ENCODE data around the gene MYOZ1.
"Not testable (repeated sequence)": the region's sequence is repeated elsewhere in the genome, so short reads cannot be mapped to it uniquely, and the experiment has no call there.

Gene MYOZ1

DNA sequence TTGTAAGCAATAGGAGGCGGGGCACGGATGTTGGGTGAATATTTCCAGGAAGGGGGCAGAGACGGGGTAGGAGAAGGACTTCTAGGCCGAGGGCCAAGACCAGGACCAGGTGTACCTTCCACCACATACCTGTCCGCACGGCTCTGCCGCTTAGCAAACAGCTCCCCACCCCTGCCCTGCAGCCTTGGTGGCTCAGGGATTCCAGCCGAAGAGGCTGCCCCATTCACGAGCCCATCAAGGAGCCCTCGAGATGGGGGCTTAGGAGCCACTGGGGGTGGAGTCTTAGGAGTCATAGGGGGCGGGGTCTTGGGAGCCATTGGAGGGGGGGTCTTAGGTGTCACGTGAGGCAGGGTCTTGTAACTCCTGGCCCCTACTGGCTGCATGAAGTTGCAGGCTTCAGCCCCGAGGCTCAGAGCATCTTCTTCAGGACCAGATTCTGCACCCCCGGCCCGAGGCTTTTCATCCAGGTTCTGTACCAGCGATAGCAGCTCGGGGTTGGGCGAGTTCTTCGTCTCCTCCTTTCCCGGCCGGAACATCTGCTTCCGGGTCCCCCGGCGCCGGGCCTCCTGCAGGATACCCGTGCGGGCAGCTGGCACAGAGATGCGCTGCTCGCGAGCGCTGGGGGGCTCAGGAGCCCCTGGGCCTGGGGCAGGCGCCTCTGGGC lies 6.1 kb upstream of the MYOZ1 start:
- DNase-seq: no peak

DNA sequence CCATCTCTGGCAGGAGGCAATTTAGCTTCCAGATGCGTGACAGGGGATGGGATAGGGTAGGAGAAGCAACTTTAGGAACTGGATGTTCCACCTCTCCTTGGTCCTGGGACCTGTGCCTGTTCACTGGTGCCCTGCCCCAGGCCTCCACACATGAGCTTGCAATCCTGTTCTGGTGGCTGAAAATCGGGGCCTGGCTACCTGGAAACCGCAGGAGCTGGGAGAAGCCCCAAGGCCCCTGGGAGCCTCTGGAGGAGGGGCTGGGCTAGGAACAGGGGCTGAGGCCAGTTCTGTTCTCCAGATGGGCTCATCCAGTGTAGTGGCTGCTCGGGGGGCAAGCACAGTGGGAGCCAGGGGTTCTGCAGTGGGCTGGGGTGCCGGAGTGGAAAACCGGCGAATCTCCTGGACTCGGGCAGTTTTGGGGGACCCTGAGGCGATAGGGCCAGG lies 5.3 kb upstream of the MYOZ1 start:
- DNase-seq: no peak

DNA sequence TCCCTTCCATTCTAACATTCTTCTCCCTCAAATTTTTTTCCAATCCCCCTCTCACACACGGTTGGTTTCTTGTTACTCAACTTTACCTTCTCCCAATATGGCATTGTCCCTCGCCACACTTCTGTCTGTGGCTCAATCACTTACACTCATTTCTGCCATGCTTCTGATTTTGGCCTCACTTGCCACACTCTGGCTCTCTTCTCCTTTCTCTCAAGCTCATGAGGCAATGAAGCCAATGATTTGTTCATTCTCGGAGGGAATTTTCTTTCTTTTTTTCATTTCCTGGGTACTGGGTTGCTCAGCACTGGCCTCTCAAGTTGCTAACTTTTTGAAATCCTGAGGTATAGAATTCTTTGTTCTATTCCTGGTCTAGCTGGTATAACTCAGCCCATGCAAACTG lies 4.0 kb upstream of the MYOZ1 start:
- DNase-seq: no peak

DNA sequence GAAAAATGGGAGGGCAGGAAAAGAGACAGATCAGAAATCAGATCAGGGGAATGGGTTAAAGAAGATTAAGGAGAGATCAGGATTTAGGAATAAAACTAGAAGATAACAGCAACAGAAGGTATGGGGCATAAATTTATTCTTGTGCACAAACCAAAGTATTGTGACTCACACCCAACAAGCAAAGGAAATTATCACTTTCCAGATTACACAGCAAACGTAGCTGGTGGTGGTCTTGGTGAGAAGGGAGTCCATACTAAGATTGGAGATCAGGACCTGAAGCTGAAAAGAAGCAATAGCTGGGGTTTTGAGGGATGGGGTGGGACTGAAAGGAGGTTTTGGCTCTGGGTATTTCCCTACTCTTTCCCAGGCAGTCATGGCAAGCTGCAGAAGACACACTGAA lies 3.5 kb upstream of the MYOZ1 start:
- no peak for DNase-seq

DNA sequence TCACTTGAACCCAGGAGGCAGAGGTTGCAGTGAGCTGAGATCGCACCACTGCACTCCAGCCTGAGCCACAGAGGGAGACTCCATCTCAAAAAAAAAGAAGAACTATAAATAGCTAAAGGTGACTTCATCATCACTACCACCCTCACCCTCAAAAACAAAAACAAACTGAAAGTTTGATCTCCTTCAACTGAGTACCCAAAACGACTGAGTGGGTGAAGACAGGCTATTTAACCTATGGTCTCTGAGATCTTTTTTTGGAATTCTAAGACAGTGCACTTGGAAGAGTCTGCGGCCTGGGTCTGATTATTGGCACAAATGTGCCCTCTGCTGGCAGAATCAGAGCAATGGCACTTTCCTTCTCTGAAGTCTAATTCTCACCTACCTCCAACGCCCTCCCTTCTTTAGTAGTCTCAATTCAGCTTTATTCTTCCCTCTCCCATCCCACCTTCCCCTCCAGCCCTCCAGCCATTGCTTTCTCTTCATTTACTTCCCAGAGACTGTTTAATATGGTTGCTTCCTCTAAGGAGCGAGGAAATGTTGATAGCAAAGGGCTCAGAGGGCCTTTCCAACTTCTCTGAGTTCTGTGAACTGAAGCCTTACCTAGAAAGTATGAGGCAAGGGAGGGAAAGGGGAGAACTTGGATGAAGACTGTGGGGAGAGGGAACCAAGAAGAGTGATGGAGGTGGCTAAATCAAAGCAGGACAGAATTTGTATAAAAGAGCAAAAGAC lies 2.9 kb upstream of the MYOZ1 start:
- DNase-seq: peak; percentile 68 to 72

GRCh38 chr10:73643362-73643761 lies 2.1 kb upstream of the MYOZ1 start:
- DNase-seq: no peak

GRCh38 chr10:73639286-73639685 lies 2.0 kb downstream of the MYOZ1 start:
- DNase-seq: no peak

- DNase-seq: no peak
These were observed 5.5 kb downstream of the MYOZ1 start for GRCh38 chr10:73635781-73636180.

GRCh38 chr10:73634421-73634820 lies 6.9 kb downstream of the MYOZ1 start:
- DNase-seq: no peak

DNA sequence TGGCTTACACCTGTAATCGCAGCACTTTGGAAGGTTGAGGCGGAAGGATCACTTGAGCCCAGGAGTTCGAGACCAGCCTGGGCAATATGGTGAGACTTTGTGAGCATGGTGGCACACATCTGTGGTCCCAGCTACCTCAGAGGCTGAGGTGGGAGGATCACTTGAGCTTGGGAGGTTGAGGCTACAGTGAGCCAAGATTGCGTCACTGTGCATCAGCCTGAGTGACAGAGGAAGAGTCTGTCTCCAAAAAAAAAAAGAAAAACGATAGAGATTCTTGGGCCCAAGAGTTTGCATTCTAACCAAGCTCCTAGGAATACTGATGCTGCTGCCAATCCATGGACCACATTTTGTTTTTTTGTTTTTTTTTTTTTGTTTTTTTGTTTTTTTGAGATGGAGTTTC lies 12.1 kb downstream of the MYOZ1 start:
- DNase-seq: no peak

- DNase-seq: no peak
These were observed 12.9 kb downstream of the MYOZ1 start for GRCh38 chr10:73628405-73628804.

GRCh38 chr10:73627300-73627699 lies 14.0 kb downstream of the MYOZ1 start:
- DNase-seq: no peak

GRCh38 chr10:73625884-73626752 lies 15.2 kb downstream of the MYOZ1 start:
- DNase-seq: peak; percentile 96 to 97

DNA sequence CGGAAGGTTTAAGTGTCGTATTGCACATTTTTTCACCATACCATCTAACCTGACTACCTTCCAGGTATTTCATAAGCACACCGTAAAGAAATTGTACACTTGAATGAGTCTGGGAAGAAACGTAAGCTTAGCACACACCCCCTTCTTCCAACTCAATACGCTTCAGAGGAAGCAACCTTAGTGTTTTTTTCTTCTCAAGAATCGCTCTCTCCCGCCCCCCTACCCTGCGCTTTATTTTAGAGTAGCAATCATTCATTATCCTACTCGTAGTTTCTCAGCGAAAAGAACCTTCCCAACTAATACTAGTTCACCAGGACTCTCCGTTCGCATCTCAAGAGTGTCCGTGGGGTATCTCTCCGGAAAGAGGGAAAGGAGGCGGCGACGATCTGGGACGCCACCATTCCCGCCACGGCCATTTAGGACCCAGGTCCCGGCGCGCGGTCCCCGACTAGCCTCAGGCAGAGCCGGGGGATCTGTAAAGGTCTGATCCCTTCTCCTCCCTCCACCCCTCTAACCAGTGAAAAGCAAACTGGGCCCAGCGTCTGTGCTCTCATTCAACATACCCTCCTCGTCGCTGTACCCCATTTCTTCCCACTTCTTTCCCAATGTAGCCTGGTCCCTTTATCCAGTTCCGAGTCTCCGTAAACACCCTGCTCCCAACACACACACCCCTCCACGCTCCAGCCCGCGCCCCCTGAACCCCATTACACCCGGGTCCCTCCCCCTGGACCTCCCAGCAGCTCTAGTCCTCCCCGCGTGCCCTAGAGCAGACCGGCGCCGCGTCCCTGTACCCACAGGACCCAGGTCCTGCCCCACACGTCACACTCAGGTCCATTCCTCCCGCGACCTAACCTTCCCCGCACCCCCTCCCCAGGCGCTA lies 16.0 kb downstream of the MYOZ1 start:
- peak; percentile 18 to 26 for DNase-seq

GRCh38 chr10:73623056-73623455 lies 18.2 kb downstream of the MYOZ1 start:
- DNase-seq: no peak

- DNase-seq: not testable (repeated sequence)
These were observed 20.3 kb downstream of the MYOZ1 start for GRCh38 chr10:73620974-73621373.

GRCh38 chr10:73617143-73617542 lies 24.1 kb downstream of the MYOZ1 start:
- not testable (repeated sequence) for DNase-seq

DNA sequence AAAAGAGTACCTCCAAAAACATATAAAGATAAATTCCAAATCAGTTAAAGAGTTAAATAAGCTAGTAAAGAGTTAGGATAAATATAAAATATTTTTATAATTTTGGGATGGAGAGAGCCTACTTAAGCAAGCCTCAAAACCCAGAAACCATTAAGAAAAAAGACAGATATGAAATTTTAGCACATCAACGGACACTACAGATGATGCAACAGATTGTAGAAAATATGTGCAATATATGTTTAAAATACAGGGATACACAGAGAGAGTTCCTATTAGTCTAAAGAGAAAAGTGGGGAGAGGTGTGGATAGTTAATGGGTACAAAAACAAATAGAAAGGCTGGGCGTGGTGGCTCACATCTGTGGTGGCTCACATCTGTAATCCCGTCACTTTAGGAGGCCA lies 26.6 kb downstream of the MYOZ1 start:
- DNase-seq: no peak

DNA sequence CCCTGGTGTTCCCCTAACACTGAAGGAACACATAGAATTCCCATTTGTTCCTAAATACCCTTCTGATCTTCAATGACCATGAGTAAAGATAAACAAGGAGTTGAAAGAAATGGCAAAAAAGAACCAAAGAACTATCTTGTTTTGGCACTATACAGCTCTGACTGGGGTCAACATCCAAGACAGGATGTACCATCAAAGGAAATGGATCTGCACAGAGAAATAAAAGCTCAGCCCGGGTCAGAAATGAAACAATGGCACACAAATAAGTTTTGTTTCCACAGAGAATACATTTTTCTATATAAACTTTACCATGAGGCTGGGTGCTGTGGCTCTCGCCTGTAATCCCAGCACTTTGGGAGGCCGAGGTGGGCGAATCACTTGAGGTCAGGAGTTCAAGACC lies 32.2 kb downstream of the MYOZ1 start:
- DNase-seq: no peak

DNA sequence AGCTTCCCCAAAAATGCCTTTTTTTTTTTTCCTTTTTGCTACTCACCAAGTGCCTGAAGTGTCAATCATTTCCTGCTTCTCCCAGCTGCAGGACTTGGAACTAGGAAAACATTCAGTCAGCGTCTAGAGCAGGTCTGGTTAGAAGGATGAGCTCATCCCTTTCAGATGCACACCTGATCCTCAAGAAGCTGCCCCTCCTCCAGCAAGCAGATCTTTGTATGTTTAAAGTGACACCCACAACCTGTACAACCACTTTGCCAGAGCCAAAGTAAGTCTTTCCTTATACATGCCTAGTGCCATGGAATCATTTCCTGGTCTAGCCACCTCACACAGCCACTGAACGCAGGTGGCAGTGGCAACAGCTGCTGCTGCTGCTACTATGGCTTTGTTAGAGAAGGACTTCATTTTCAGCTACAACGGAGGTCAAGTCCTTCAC lies 39.8 kb downstream of the MYOZ1 start:
- no peak for DNase-seq

DNA sequence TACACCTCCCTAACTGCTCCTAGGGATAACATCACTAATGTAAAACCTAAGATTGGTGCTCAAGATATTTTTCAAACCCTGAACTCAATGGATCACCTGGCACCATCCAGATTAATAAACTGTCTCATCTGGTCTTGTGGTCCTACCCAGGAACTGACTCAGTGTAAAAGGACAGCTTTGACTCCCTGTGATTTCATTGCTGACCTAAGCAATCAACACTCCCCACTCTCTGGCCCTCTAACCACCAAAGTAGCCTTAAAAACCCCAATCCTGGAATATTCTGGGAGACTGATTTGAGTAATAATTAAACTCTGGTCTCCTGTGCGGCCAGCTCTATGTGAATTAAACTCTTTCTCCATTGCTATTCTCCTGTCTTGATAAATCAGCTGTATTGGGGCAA lies 43.9 kb downstream of the MYOZ1 start:
- DNase-seq: no peak

GRCh38 chr10:73593812-73594211 lies 47.5 kb downstream of the MYOZ1 start:
- no peak for DNase-seq

- no peak for DNase-seq
These were observed 48.2 kb downstream of the MYOZ1 start for GRCh38 chr10:73593110-73593509.

Measured in AML-193 (cell line).